ENCODE data around the gene SLC25A11. TPM values are rescaled to one million over a fixed set of nuclear protein-coding genes. Genes with fewer than 3 reads are reported as not detected.

The SLC25A11 gene
- total RNA-seq, 1 donor from 2014 or later: 36.8 TPM

DNA sequence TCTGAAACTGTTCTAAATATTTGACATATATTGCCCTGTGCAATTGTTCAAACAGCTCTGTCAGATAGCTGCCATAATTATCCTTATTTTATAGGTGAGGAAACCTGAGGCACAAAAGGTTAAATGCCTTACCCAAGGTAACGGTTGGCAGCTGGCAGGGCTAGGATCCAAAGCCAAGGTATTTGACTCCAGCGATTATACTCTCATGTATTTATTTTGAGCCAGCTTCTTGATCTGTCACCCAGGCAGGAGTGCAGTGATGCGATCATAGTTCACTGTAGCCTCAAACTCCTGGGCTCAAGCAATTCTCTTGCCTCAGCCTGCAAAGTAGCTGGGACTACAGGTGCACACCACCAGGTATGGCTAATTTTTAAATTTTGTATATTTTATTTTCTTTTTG is 18.3 kb upstream of the SLC25A11 start:
- Histone ChIP-seq H2AFZ (ENCODE audit: low read depth, low read length) (no peak overlapping the region), H3K4me3 (ENCODE audit: insufficient read depth, low read depth, low read length) (no peak overlapping the region), H3K27me3 (ENCODE audit: insufficient read depth, low read length) (no peaks in the 10 kb centered on the region), H3K4me1 (ENCODE audit: insufficient read depth, low read length) (peaks cover 9% of the 10 kb centered on the region), H3K4me2 (ENCODE audit: low read length) (no peak overlapping the region), H3K9ac (ENCODE audit: low read length) (no peak overlapping the region), H3K79me2 (ENCODE audit: insufficient read depth, low read length) (no peaks in the 10 kb centered on the region), H3K36me3 (ENCODE audit: insufficient read depth, low read length) (peaks cover 8% of the 10 kb centered on the region), H3K9me3 (ENCODE audit: insufficient read depth, low read depth, low read length) (no peaks in the 10 kb centered on the region), H3K27ac (ENCODE audit: low read depth, low read length) (no peak overlapping the region), H4K20me1 (ENCODE audit: insufficient read depth, low read length) (no peaks in the 10 kb centered on the region)
- no peaks in the 10 kb centered on the region for H3K27me3 Mint-ChIP-seq (ENCODE audit: low read depth, unreplicated experiment)
- FAIRE-seq: no peak
- peaks cover 22% of the 10 kb centered on the region for H3K36me3 Mint-ChIP-seq (ENCODE audit: low read depth, unreplicated experiment)
- no peak overlapping the region for H3K27ac Mint-ChIP-seq (ENCODE audit: unreplicated experiment)
- no peak for DNase-seq (ENCODE audit: low read depth)
- TF ChIP-seq EZH2 (IDR thresholded peaks at IDR 0.05; ENCODE audit: insufficient read depth, low read length): no peak
- TF ChIP-seq, protein P1, sequence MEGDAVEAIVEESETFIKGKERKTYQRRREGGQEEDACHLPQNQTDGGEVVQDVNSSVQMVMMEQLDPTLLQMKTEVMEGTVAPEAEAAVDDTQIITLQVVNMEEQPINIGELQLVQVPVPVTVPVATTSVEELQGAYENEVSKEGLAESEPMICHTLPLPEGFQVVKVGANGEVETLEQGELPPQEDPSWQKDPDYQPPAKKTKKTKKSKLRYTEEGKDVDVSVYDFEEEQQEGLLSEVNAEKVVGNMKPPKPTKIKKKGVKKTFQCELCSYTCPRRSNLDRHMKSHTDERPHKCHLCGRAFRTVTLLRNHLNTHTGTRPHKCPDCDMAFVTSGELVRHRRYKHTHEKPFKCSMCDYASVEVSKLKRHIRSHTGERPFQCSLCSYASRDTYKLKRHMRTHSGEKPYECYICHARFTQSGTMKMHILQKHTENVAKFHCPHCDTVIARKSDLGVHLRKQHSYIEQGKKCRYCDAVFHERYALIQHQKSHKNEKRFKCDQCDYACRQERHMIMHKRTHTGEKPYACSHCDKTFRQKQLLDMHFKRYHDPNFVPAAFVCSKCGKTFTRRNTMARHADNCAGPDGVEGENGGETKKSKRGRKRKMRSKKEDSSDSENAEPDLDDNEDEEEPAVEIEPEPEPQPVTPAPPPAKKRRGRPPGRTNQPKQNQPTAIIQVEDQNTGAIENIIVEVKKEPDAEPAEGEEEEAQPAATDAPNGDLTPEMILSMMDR (IDR thresholded peaks at IDR 0.05; ENCODE audit: insufficient read depth, low read depth, low read length): no peak
- peaks cover 13% of the 10 kb centered on the region for H3K4me1 Mint-ChIP-seq (ENCODE audit: low read depth, unreplicated experiment)
- H3K4me3 Mint-ChIP-seq (ENCODE audit: unreplicated experiment): no peak overlapping the region
- no peaks in the 10 kb centered on the region for H3K9me3 Mint-ChIP-seq (ENCODE audit: unreplicated experiment)

- Histone ChIP-seq H3K79me2 (ENCODE audit: insufficient read depth, low read length) (no peaks in the 10 kb centered on the region), H3K9me3 (ENCODE audit: insufficient read depth, low read depth, low read length) (no peaks in the 10 kb centered on the region), H3K27me3 (ENCODE audit: insufficient read depth, low read length) (no peaks in the 10 kb centered on the region), H3K9ac (ENCODE audit: low read length) (no peak overlapping the region), H3K4me1 (ENCODE audit: insufficient read depth, low read length) (peaks cover 14% of the 10 kb centered on the region), H3K4me2 (ENCODE audit: low read length) (no peak overlapping the region), H3K27ac (ENCODE audit: low read depth, low read length) (no peak overlapping the region), H4K20me1 (ENCODE audit: insufficient read depth, low read length) (no peaks in the 10 kb centered on the region), H3K36me3 (ENCODE audit: insufficient read depth, low read length) (peaks cover 5% of the 10 kb centered on the region), H3K4me3 (ENCODE audit: insufficient read depth, low read depth, low read length) (no peak overlapping the region), H2AFZ (ENCODE audit: low read depth, low read length) (no peak overlapping the region)
- Mint-ChIP-seq H3K36me3 (ENCODE audit: low read depth, unreplicated experiment) (peaks cover 22% of the 10 kb centered on the region), H3K9me3 (ENCODE audit: unreplicated experiment) (no peaks in the 10 kb centered on the region), H3K4me3 (ENCODE audit: unreplicated experiment) (no peak overlapping the region), H3K27me3 (ENCODE audit: low read depth, unreplicated experiment) (no peaks in the 10 kb centered on the region), H3K27ac (ENCODE audit: unreplicated experiment) (no peak overlapping the region), H3K4me1 (ENCODE audit: low read depth, unreplicated experiment) (peaks cover 20% of the 10 kb centered on the region)
- FAIRE-seq (no peak), DNase-seq (ENCODE audit: low read depth) (no peak)
- TF ChIP-seq, protein P1 (IDR thresholded peaks at IDR 0.05; ENCODE audit: insufficient read depth, low read depth, low read length): peak; percentile 2
- no peak for TF ChIP-seq EZH2 (IDR thresholded peaks at IDR 0.05; ENCODE audit: insufficient read depth, low read length)
Measured at GRCh38 chr17:4956493-4957061, 16.7 kb upstream of the SLC25A11 start.

- Mint-ChIP-seq H3K4me1 (ENCODE audit: low read depth, unreplicated experiment) (peaks cover 28% of the 10 kb centered on the region), H3K27me3 (ENCODE audit: low read depth, unreplicated experiment) (no peaks in the 10 kb centered on the region), H3K4me3 (ENCODE audit: unreplicated experiment) (peak overlapping the region; percentile 64), H3K27ac (ENCODE audit: unreplicated experiment) (no peak overlapping the region), H3K9me3 (ENCODE audit: unreplicated experiment) (no peaks in the 10 kb centered on the region), H3K36me3 (ENCODE audit: low read depth, unreplicated experiment) (peaks cover 17% of the 10 kb centered on the region)
- no peak overlapping the region for H3K27ac ChIP-seq (ENCODE audit: low read depth, low read length)
- no peak for DNase-seq (ENCODE audit: low read depth)
- H2AFZ ChIP-seq (ENCODE audit: low read depth, low read length): no peak overlapping the region
- no peak overlapping the region for H3K9ac ChIP-seq (ENCODE audit: low read length)
- peaks cover 21% of the 10 kb centered on the region for H3K4me1 ChIP-seq (ENCODE audit: insufficient read depth, low read length)
- no peaks in the 10 kb centered on the region for H3K27me3 ChIP-seq (ENCODE audit: insufficient read depth, low read length)
- TF ChIP-seq, protein P1 (IDR thresholded peaks at IDR 0.05; ENCODE audit: insufficient read depth, low read depth, low read length): no peak
- FAIRE-seq: no peak
- H3K9me3 ChIP-seq (ENCODE audit: insufficient read depth, low read depth, low read length): no peaks in the 10 kb centered on the region
- H3K4me2 ChIP-seq (ENCODE audit: low read length): no peak overlapping the region
- no peaks in the 10 kb centered on the region for H3K36me3 ChIP-seq (ENCODE audit: insufficient read depth, low read length)
- H3K4me3 ChIP-seq (ENCODE audit: insufficient read depth, low read depth, low read length): no peak overlapping the region
- no peaks in the 10 kb centered on the region for H3K79me2 ChIP-seq (ENCODE audit: insufficient read depth, low read length)
- no peaks in the 10 kb centered on the region for H4K20me1 ChIP-seq (ENCODE audit: insufficient read depth, low read length)
Measured at GRCh38 chr17:4955091-4955490, 15.2 kb upstream of the SLC25A11 start.

Data from astrocyte (in vitro differentiated cells and primary cell).